ENCODE measurements around the gene ITIH4.

ITIH4 gene

GRCh38 chr3:52836986-52837385 lies 6.5 kb upstream of the ITIH4 start:
- no peaks in the 10 kb centered on the region for H3K9me3 ChIP-seq (ENCODE audit: insufficient read depth, low read depth, low read length)
- no peak overlapping the region for H3K4me3 ChIP-seq (ENCODE audit: low read length, poor library complexity, severe bottlenecking)
- TF ChIP-seq CTCF (conservative IDR thresholded peaks at IDR 0.05; ENCODE audit: low read length) (no peak), EZH2phosphoT487 (IDR thresholded peaks at IDR 0.05; ENCODE audit: borderline replicate concordance) (no peak)
- no peaks in the 10 kb centered on the region for H3K79me2 ChIP-seq (ENCODE audit: insufficient read depth, low read length)
- H3K4me2 ChIP-seq (ENCODE audit: low read depth, low read length, poor library complexity, severe bottlenecking): no peak overlapping the region
- no peaks in the 10 kb centered on the region for H3F3A ChIP-seq (ENCODE audit: low read depth)
- H3K27me3 ChIP-seq (ENCODE audit: insufficient read depth, low read length, poor library complexity, severe bottlenecking): no peaks in the 10 kb centered on the region
- H3K36me3 ChIP-seq (ENCODE audit: insufficient read depth, low read length): peaks cover 8% of the 10 kb centered on the region; the same call in 1 of the 2 replicates
- H3K9ac ChIP-seq (ENCODE audit: low read depth, low read length, poor library complexity, severe bottlenecking): no peak overlapping the region
- peaks cover 20% of the 10 kb centered on the region for H3K4me1 ChIP-seq (ENCODE audit: insufficient read depth, low read length, poor library complexity, severe bottlenecking)
- H3K9me2 ChIP-seq (replicated peaks; ENCODE audit: low read depth, low read length): no peaks in the 10 kb centered on the region
- H4K20me1 ChIP-seq (ENCODE audit: insufficient read depth, low read length, poor library complexity, severe bottlenecking): no peaks in the 10 kb centered on the region
- H2AFZ ChIP-seq (ENCODE audit: low read length): no peak overlapping the region

- Histone ChIP-seq H4K20me1 (ENCODE audit: insufficient read depth, low read length, poor library complexity, severe bottlenecking) (no peaks in the 10 kb centered on the region), H3K79me2 (ENCODE audit: insufficient read depth, low read length) (no peaks in the 10 kb centered on the region), H3K9me2 (replicated peaks; ENCODE audit: low read depth, low read length) (no peaks in the 10 kb centered on the region), H3K4me1 (ENCODE audit: insufficient read depth, low read length, poor library complexity, severe bottlenecking) (peaks cover 20% of the 10 kb centered on the region), H3K4me3 (ENCODE audit: low read length, poor library complexity, severe bottlenecking) (no peak overlapping the region), H3K9ac (ENCODE audit: low read depth, low read length, poor library complexity, severe bottlenecking) (no peak overlapping the region), H3K27me3 (ENCODE audit: insufficient read depth, low read length, poor library complexity, severe bottlenecking) (no peaks in the 10 kb centered on the region), H3K4me2 (ENCODE audit: low read depth, low read length, poor library complexity, severe bottlenecking) (no peak overlapping the region), H3K36me3 (ENCODE audit: insufficient read depth, low read length) (peaks cover 3% of the 10 kb centered on the region; the same call in 1 of the 2 replicates), H3K9me3 (ENCODE audit: insufficient read depth, low read depth, low read length) (no peaks in the 10 kb centered on the region), H2AFZ (ENCODE audit: low read length) (no peak overlapping the region), H3F3A (ENCODE audit: low read depth) (no peaks in the 10 kb centered on the region)
- no peak for TF ChIP-seq CTCF (conservative IDR thresholded peaks at IDR 0.05; ENCODE audit: low read length)
- TF ChIP-seq EZH2phosphoT487 (IDR thresholded peaks at IDR 0.05; ENCODE audit: borderline replicate concordance): no peak
These were observed 6.0 kb upstream of the ITIH4 start for GRCh38 chr3:52836471-52836845.

- H3K4me3 ChIP-seq (ENCODE audit: low read length, poor library complexity, severe bottlenecking): no peak overlapping the region
These were observed 5.4 kb upstream of the ITIH4 start for GRCh38 chr3:52835766-52836470.

More at GRCh38 chr3:52835766-52836470, 5.4 kb upstream of the ITIH4 start:
- no peaks in the 10 kb centered on the region for H4K20me1 ChIP-seq (ENCODE audit: insufficient read depth, low read length, poor library complexity, severe bottlenecking)
- H3K9me2 ChIP-seq (replicated peaks; ENCODE audit: low read depth, low read length): no peaks in the 10 kb centered on the region
- H3K79me2 ChIP-seq (ENCODE audit: insufficient read depth, low read length): no peaks in the 10 kb centered on the region
- peaks cover 20% of the 10 kb centered on the region for H3K4me1 ChIP-seq (ENCODE audit: insufficient read depth, low read length, poor library complexity, severe bottlenecking)
- TF ChIP-seq EZH2phosphoT487 (IDR thresholded peaks at IDR 0.05; ENCODE audit: borderline replicate concordance) (no peak), CTCF (conservative IDR thresholded peaks at IDR 0.05; ENCODE audit: low read length) (no peak)
- H3K36me3 ChIP-seq (ENCODE audit: insufficient read depth, low read length): peaks cover 3% of the 10 kb centered on the region; the same call in 1 of the 2 replicates
- H3F3A ChIP-seq (ENCODE audit: low read depth): no peaks in the 10 kb centered on the region
- H3K9me3 ChIP-seq (ENCODE audit: insufficient read depth, low read depth, low read length): no peaks in the 10 kb centered on the region
- no peak overlapping the region for H3K9ac ChIP-seq (ENCODE audit: low read depth, low read length, poor library complexity, severe bottlenecking)
- H2AFZ ChIP-seq (ENCODE audit: low read length): no peak overlapping the region
- no peaks in the 10 kb centered on the region for H3K27me3 ChIP-seq (ENCODE audit: insufficient read depth, low read length, poor library complexity, severe bottlenecking)
- H3K4me2 ChIP-seq (ENCODE audit: low read depth, low read length, poor library complexity, severe bottlenecking): no peak overlapping the region
